ENCODE measurements around the gene SLIT3. TPM values are rescaled to one million over a fixed set of nuclear protein-coding genes. Genes with fewer than 3 reads are reported as not detected.

SLIT3 gene
- total and polyA plus RNA-seq, 2 donors from 2014 or later = 14.5 to 54.1 TPM

DNA sequence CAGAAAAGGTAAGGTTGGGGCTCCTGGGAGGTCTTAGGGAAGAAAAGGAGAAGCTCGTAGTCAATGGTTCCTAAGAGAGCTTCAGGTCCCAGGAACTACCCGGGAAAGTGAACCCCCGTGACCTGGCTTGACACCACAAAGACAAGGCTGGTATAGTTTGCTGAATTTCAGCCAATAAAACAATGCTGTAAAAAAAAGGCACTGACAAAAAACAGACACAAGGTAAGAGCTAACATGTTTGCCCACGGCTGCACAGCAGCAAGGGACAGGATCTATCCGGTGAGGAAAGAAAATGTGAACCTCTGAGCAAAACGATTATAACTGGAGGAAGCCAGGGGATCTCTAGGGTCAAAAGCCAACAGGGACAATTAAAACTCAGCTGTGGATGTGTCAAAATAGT, 17.1 kb downstream of the SLIT3 start:
- peaks cover 0 to 9% (median 5%) of the 10 kb centered on the region in 3 donors for H3K4me1 ChIP-seq (ENCODE audit: control insufficient read depth in 2 of 3, insufficient read depth in 2 of 3, low read depth in 1 of 3, low read length in 3 of 3)
- H3K4me3 ChIP-seq (ENCODE audit: low read length in 3 of 3) = no peak overlapping the region
- no peak for DNase-seq
- intact Hi-C loops (cut with DNase I) = no loop called here
- TF ChIP-seq, protein P1, sequence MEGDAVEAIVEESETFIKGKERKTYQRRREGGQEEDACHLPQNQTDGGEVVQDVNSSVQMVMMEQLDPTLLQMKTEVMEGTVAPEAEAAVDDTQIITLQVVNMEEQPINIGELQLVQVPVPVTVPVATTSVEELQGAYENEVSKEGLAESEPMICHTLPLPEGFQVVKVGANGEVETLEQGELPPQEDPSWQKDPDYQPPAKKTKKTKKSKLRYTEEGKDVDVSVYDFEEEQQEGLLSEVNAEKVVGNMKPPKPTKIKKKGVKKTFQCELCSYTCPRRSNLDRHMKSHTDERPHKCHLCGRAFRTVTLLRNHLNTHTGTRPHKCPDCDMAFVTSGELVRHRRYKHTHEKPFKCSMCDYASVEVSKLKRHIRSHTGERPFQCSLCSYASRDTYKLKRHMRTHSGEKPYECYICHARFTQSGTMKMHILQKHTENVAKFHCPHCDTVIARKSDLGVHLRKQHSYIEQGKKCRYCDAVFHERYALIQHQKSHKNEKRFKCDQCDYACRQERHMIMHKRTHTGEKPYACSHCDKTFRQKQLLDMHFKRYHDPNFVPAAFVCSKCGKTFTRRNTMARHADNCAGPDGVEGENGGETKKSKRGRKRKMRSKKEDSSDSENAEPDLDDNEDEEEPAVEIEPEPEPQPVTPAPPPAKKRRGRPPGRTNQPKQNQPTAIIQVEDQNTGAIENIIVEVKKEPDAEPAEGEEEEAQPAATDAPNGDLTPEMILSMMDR (IDR thresholded peaks at IDR 0.05; ENCODE audit: borderline replicate concordance, extremely low read depth, insufficient read depth) = no peak
- H3K9ac ChIP-seq (ENCODE audit: low read length in 3 of 3) = no peak overlapping the region
- peaks cover 0 to 7% (median 0%) of the 10 kb centered on the region in 3 donors for H3K9me3 ChIP-seq (ENCODE audit: control insufficient read depth in 2 of 3, insufficient read depth in 1 of 3, low read length in 3 of 3)
- no peak for FAIRE-seq
- no peaks in the 10 kb centered on the region for H3K27me3 ChIP-seq (ENCODE audit: control insufficient read depth, insufficient read depth, low read length)
- no peaks in the 10 kb centered on the region for H3K36me3 ChIP-seq (ENCODE audit: control insufficient read depth in 2 of 3, insufficient read depth in 3 of 3, low read length in 3 of 3)
- no peak overlapping the region for H3K27ac ChIP-seq (ENCODE audit: low read depth in 2 of 2, low read length in 2 of 2)

DNA sequence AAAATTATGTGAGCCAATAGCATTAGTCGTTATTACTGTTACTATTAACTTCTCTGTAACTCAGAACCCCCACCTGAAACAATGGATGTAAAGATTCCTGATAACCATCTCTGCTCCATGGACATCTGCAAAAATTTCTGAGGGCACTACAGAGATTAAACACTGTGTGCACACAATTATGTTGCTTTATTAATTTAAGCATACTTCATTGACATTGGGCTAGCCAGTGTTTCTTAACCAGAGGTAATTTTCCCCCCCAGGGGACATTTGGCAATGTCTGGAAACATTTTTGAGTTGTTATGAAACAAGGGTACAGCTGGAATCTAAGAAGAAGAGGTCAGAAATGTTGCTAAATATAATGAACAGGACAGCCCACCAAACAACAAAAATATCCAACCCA, 19.3 kb downstream of the SLIT3 start:
- no peak for DNase-seq
- intact Hi-C loops (cut with DNase I) = no loop called here

GRCh38 chr5:169280696-169281095, 20.2 kb downstream of the SLIT3 start:
- peaks cover 0 to 4% (median 0%) of the 10 kb centered on the region in 3 donors for H3K9me3 ChIP-seq (ENCODE audit: control insufficient read depth in 2 of 3, insufficient read depth in 1 of 3, low read length in 3 of 3)
- no peaks in the 10 kb centered on the region for H3K36me3 ChIP-seq (ENCODE audit: control insufficient read depth in 2 of 3, insufficient read depth in 3 of 3, low read length in 3 of 3)
- FAIRE-seq (no peak), DNase-seq (no peak)
- H3K4me3 ChIP-seq (ENCODE audit: low read length in 3 of 3) = no peak overlapping the region
- H3K27ac ChIP-seq (ENCODE audit: low read depth in 2 of 2, low read length in 2 of 2) = no peak overlapping the region
- TF ChIP-seq, protein P1 (IDR thresholded peaks at IDR 0.05; ENCODE audit: borderline replicate concordance, extremely low read depth, insufficient read depth) = no peak
- H3K9ac ChIP-seq (ENCODE audit: low read length in 3 of 3) = no peak overlapping the region
- peaks cover 0 to 3% (median 0%) of the 10 kb centered on the region in 3 donors for H3K4me1 ChIP-seq (ENCODE audit: control insufficient read depth in 2 of 3, insufficient read depth in 2 of 3, low read depth in 1 of 3, low read length in 3 of 3)
- intact Hi-C loops (cut with DNase I) = no loop called here
- no peaks in the 10 kb centered on the region for H3K27me3 ChIP-seq (ENCODE audit: control insufficient read depth, insufficient read depth, low read length)

More for the DNA sequence above, 19.3 kb downstream of the SLIT3 start:
- Histone ChIP-seq H3K4me3 (ENCODE audit: low read length in 3 of 3) (no peak overlapping the region), H3K27ac (ENCODE audit: low read depth in 2 of 2, low read length in 2 of 2) (no peak overlapping the region), H3K9me3 (ENCODE audit: control insufficient read depth in 2 of 3, insufficient read depth in 1 of 3, low read length in 3 of 3) (peaks cover 0 to 7% (median 0%) of the 10 kb centered on the region in 3 donors), H3K4me1 (ENCODE audit: control insufficient read depth in 2 of 3, insufficient read depth in 2 of 3, low read depth in 1 of 3, low read length in 3 of 3) (peaks cover 0 to 3% (median 0%) of the 10 kb centered on the region in 3 donors), H3K36me3 (ENCODE audit: control insufficient read depth in 2 of 3, insufficient read depth in 3 of 3, low read length in 3 of 3) (no peaks in the 10 kb centered on the region), H3K27me3 (ENCODE audit: control insufficient read depth, insufficient read depth, low read length) (no peaks in the 10 kb centered on the region), H3K9ac (ENCODE audit: low read length in 3 of 3) (no peak overlapping the region)
- no peak for FAIRE-seq
- TF ChIP-seq, protein P1 (IDR thresholded peaks at IDR 0.05; ENCODE audit: borderline replicate concordance, extremely low read depth, insufficient read depth) = no peak

- no peak overlapping the region for H3K27ac ChIP-seq (ENCODE audit: low read depth in 2 of 2, low read length in 2 of 2)
- TF ChIP-seq, protein P1 (IDR thresholded peaks at IDR 0.05; ENCODE audit: borderline replicate concordance, extremely low read depth, insufficient read depth) = no peak
Observed at GRCh38 chr5:169280286-169280685, 20.7 kb downstream of the SLIT3 start.

More at GRCh38 chr5:169280286-169280685, 20.7 kb downstream of the SLIT3 start:
- intact Hi-C loops (cut with DNase I) = no loop called here
- Histone ChIP-seq H3K9ac (ENCODE audit: low read length in 3 of 3) (no peak overlapping the region), H3K4me1 (ENCODE audit: control insufficient read depth in 2 of 3, insufficient read depth in 2 of 3, low read depth in 1 of 3, low read length in 3 of 3) (peaks cover 0 to 3% (median 0%) of the 10 kb centered on the region in 3 donors), H3K4me3 (ENCODE audit: low read length in 3 of 3) (no peak overlapping the region), H3K27me3 (ENCODE audit: control insufficient read depth, insufficient read depth, low read length) (no peaks in the 10 kb centered on the region), H3K36me3 (ENCODE audit: control insufficient read depth in 2 of 3, insufficient read depth in 3 of 3, low read length in 3 of 3) (no peaks in the 10 kb centered on the region), H3K9me3 (ENCODE audit: control insufficient read depth in 2 of 3, insufficient read depth in 1 of 3, low read length in 3 of 3) (peaks cover 0 to under 1% (median 0%) of the 10 kb centered on the region in 3 donors)
- DNase-seq (peak in 4 of 5 donors; percentile 56 to 80 (median 62)), FAIRE-seq (no peak)
